Measurements from ENCODE around the gene DENND1C. TPM values are rescaled to one million over a fixed set of nuclear protein-coding genes. Genes with fewer than 3 reads are reported as not detected.

DENND1C gene
- total and polyA plus RNA-seq, 2 experiments from 2014 or later, result 3.1 to 6.1 TPM

DNA sequence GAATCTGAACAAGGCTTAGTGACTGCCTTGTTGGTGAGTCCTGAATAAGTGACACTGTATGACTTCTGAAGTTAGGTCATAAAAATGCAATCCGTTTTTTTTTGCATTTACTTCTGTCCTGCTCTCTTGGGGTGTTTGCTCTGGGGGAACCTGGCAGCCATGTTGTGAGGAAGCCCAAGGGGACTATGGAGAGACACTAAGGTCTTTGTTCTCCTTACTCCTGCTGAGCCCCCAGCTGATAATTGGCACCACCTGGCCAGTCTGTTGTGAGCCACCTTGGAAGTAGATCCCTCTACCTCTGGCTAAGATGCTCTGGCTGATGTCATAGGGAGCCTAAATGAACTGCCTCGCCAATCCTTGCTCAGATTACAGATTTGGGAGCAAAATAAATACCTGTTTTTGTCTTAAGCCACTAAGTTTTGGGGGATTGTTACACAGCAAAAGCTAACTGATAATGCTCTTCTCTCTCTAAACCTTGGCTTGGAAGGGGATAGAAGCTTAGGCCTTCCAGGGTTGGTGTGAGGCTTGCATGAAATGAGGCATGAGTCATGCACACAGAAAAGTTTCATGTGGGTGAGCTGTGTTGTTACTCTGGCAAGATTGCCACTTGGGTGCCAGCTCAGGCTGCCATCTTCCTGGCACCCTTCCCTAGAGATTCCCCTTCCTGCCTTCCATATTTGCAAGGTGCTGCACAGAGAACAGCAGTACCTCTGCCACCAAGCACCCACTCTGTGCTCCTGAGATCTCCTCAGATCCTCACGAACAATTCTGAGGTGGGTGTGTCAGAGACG lies 10.4 kb upstream of the DENND1C start:
- no peak for TF ChIP-seq ZNF331 (CRISPR knock-in tag; IDR thresholded peaks at IDR 0.05; ENCODE audit: low read depth)
- TF ChIP-seq, protein P1, sequence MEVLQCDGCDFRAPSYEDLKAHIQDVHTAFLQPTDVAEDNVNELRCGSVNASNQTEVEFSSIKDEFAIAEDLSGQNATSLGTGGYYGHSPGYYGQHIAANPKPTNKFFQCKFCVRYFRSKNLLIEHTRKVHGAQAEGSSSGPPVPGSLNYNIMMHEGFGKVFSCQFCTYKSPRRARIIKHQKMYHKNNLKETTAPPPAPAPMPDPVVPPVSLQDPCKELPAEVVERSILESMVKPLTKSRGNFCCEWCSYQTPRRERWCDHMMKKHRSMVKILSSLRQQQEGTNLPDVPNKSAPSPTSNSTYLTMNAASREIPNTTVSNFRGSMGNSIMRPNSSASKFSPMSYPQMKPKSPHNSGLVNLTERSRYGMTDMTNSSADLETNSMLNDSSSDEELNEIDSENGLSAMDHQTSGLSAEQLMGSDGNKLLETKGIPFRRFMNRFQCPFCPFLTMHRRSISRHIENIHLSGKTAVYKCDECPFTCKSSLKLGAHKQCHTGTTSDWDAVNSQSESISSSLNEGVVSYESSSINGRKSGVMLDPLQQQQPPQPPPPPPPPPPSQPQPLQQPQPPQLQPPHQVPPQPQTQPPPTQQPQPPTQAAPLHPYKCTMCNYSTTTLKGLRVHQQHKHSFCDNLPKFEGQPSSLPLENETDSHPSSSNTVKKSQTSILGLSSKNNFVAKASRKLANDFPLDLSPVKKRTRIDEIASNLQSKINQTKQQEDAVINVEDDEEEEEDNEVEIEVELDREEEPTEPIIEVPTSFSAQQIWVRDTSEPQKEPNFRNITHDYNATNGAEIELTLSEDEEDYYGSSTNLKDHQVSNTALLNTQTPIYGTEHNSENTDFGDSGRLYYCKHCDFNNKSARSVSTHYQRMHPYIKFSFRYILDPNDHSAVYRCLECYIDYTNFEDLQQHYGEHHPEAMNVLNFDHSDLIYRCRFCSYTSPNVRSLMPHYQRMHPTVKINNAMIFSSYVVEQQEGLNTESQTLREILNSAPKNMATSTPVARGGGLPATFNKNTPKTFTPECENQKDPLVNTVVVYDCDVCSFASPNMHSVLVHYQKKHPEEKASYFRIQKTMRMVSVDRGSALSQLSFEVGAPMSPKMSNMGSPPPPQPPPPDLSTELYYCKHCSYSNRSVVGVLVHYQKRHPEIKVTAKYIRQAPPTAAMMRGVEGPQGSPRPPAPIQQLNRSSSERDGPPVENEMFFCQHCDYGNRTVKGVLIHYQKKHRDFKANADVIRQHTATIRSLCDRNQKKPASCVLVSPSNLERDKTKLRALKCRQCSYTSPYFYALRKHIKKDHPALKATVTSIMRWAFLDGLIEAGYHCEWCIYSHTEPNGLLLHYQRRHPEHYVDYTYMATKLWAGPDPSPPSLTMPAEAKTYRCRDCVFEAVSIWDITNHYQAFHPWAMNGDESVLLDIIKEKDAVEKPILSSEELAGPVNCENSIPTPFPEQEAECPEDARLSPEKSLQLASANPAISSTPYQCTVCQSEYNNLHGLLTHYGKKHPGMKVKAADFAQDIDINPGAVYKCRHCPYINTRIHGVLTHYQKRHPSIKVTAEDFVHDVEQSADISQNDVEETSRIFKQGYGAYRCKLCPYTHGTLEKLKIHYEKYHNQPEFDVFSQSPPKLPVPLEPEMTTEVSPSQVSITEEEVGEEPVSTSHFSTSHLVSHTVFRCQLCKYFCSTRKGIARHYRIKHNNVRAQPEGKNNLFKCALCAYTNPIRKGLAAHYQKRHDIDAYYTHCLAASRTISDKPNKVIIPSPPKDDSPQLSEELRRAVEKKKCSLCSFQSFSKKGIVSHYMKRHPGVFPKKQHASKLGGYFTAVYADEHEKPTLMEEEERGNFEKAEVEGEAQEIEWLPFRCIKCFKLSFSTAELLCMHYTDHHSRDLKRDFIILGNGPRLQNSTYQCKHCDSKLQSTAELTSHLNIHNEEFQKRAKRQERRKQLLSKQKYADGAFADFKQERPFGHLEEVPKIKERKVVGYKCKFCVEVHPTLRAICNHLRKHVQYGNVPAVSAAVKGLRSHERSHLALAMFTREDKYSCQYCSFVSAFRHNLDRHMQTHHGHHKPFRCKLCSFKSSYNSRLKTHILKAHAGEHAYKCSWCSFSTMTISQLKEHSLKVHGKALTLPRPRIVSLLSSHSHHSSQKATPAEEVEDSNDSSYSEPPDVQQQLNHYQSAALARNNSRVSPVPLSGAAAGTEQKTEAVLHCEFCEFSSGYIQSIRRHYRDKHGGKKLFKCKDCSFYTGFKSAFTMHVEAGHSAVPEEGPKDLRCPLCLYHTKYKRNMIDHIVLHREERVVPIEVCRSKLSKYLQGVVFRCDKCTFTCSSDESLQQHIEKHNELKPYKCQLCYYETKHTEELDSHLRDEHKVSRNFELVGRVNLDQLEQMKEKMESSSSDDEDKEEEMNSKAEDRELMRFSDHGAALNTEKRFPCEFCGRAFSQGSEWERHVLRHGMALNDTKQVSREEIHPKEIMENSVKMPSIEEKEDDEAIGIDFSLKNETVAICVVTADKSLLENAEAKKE (CRISPR knock-in tag; IDR thresholded peaks at IDR 0.05), result no peak
- TF ChIP-seq, protein P2, sequence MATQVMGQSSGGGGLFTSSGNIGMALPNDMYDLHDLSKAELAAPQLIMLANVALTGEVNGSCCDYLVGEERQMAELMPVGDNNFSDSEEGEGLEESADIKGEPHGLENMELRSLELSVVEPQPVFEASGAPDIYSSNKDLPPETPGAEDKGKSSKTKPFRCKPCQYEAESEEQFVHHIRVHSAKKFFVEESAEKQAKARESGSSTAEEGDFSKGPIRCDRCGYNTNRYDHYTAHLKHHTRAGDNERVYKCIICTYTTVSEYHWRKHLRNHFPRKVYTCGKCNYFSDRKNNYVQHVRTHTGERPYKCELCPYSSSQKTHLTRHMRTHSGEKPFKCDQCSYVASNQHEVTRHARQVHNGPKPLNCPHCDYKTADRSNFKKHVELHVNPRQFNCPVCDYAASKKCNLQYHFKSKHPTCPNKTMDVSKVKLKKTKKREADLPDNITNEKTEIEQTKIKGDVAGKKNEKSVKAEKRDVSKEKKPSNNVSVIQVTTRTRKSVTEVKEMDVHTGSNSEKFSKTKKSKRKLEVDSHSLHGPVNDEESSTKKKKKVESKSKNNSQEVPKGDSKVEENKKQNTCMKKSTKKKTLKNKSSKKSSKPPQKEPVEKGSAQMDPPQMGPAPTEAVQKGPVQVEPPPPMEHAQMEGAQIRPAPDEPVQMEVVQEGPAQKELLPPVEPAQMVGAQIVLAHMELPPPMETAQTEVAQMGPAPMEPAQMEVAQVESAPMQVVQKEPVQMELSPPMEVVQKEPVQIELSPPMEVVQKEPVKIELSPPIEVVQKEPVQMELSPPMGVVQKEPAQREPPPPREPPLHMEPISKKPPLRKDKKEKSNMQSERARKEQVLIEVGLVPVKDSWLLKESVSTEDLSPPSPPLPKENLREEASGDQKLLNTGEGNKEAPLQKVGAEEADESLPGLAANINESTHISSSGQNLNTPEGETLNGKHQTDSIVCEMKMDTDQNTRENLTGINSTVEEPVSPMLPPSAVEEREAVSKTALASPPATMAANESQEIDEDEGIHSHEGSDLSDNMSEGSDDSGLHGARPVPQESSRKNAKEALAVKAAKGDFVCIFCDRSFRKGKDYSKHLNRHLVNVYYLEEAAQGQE (IDR thresholded peaks at IDR 0.05; ENCODE audit: unreplicated experiment), result no peak
- no peak for TF ChIP-seq JUNB (IDR thresholded peaks at IDR 0.05; ENCODE audit: unreplicated experiment)
- no peak for TF ChIP-seq STAT1 (IDR thresholded peaks at IDR 0.05; ENCODE audit: unreplicated experiment)
- no peak for TF ChIP-seq POLR2AphosphoS5 (IDR thresholded peaks at IDR 0.05; ENCODE audit: low read depth)
- no peak for TF ChIP-seq CREB1 (CRISPR knock-in tag; IDR thresholded peaks at IDR 0.05; ENCODE audit: low read depth)
- TF ChIP-seq, protein P3, sequence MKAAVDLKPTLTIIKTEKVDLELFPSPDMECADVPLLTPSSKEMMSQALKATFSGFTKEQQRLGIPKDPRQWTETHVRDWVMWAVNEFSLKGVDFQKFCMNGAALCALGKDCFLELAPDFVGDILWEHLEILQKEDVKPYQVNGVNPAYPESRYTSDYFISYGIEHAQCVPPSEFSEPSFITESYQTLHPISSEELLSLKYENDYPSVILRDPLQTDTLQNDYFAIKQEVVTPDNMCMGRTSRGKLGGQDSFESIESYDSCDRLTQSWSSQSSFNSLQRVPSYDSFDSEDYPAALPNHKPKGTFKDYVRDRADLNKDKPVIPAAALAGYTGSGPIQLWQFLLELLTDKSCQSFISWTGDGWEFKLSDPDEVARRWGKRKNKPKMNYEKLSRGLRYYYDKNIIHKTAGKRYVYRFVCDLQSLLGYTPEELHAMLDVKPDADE (IDR thresholded peaks at IDR 0.05), result no peak
- no peak for TF ChIP-seq ZNF114 (CRISPR knock-in tag; IDR thresholded peaks at IDR 0.05)
- TF ChIP-seq EZH2phosphoT487 (IDR thresholded peaks at IDR 0.05; ENCODE audit: unreplicated experiment), result no peak
- TF ChIP-seq, protein P4, sequence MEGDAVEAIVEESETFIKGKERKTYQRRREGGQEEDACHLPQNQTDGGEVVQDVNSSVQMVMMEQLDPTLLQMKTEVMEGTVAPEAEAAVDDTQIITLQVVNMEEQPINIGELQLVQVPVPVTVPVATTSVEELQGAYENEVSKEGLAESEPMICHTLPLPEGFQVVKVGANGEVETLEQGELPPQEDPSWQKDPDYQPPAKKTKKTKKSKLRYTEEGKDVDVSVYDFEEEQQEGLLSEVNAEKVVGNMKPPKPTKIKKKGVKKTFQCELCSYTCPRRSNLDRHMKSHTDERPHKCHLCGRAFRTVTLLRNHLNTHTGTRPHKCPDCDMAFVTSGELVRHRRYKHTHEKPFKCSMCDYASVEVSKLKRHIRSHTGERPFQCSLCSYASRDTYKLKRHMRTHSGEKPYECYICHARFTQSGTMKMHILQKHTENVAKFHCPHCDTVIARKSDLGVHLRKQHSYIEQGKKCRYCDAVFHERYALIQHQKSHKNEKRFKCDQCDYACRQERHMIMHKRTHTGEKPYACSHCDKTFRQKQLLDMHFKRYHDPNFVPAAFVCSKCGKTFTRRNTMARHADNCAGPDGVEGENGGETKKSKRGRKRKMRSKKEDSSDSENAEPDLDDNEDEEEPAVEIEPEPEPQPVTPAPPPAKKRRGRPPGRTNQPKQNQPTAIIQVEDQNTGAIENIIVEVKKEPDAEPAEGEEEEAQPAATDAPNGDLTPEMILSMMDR (conservative IDR thresholded peaks at IDR 0.05; ENCODE audit: low read depth in 2 of 2), result no peak
- no peak for TF ChIP-seq NANOG (IDR thresholded peaks at IDR 0.05; ENCODE audit: borderline replicate concordance)
- TF ChIP-seq EZH2 (IDR thresholded peaks at IDR 0.05; ENCODE audit: low read depth, unreplicated experiment), result no peak
- H3K9me3 Mint-ChIP-seq, result no peaks in the 10 kb centered on the region; the same call in 1 of the 3 replicates
- H3K36me3 Mint-ChIP-seq (ENCODE audit: low read depth), result no peaks in the 10 kb centered on the region; the same call in 1 of the 3 replicates
- Histone ChIP-seq H3K79me2 (replicated peaks; ENCODE audit: insufficient read depth) (no peaks in the 10 kb centered on the region), H3K36me3 (ENCODE audit: insufficient read depth) (no peaks in the 10 kb centered on the region), H3K4me2 (no peak overlapping the region), H3K4me1 (ENCODE audit: insufficient read depth) (no peaks in the 10 kb centered on the region), H3K9me2 (ENCODE audit: insufficient read depth) (no peaks in the 10 kb centered on the region), H3K27ac (ENCODE audit: low read depth) (no peak overlapping the region), H4K20me1 (replicated peaks; ENCODE audit: insufficient read depth) (no peaks in the 10 kb centered on the region), H3K4me3 (no peak overlapping the region), H3F3A (replicated peaks; ENCODE audit: low read depth) (no peaks in the 10 kb centered on the region), H3K27me3 (ENCODE audit: insufficient read depth) (no peaks in the 10 kb centered on the region), H2AFZ (no peak overlapping the region)
- no peak overlapping the region for H3K4me3 Mint-ChIP-seq
- H3K4me1 Mint-ChIP-seq, result no peaks in the 10 kb centered on the region
- DNase-seq (ENCODE audit: low spot score) (no peak), ATAC-seq (no peak)
- no peak overlapping the region for H3K27ac Mint-ChIP-seq
- peaks cover 1% of the 10 kb centered on the region for H3K27me3 Mint-ChIP-seq (ENCODE audit: insufficient read depth, low read depth, poor library complexity)
